Ramos (cell line): Measurements from ENCODE around the gene DERL2.
"Not testable (repeated sequence)": the region's sequence is repeated elsewhere in the genome, so short reads cannot be mapped to it uniquely, and the experiment has no call there.

Source experiments
- in situ Hi-C: fragments of 300-500 bp; cut with MboI; formaldehyde crosslinking; loops from one replicate; pipeline ENCODE4 v1.14.3; 2022; ENCODE audit warnings: low sequenced_read_pairs; ENCODE audit not compliant: unreplicated experiment

The DERL2 gene

DNA sequence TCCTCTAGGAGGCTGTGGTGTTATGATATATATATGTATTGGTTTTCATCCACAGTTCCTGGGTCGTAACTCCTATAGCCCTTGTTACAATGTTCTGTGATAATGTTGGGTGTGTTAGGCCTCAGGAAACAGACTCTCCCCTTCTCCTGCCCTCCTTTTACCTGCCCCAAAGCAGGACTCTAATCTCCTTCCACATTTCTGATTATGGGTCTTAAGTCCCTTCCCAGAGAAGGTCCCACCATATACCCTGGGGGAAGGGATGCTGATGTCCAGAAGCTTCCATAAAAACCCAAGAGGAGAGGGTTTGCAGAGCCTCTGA, 46.6 kb downstream of the DERL2 start:
- in situ Hi-C loops, result no loop called here

DNA sequence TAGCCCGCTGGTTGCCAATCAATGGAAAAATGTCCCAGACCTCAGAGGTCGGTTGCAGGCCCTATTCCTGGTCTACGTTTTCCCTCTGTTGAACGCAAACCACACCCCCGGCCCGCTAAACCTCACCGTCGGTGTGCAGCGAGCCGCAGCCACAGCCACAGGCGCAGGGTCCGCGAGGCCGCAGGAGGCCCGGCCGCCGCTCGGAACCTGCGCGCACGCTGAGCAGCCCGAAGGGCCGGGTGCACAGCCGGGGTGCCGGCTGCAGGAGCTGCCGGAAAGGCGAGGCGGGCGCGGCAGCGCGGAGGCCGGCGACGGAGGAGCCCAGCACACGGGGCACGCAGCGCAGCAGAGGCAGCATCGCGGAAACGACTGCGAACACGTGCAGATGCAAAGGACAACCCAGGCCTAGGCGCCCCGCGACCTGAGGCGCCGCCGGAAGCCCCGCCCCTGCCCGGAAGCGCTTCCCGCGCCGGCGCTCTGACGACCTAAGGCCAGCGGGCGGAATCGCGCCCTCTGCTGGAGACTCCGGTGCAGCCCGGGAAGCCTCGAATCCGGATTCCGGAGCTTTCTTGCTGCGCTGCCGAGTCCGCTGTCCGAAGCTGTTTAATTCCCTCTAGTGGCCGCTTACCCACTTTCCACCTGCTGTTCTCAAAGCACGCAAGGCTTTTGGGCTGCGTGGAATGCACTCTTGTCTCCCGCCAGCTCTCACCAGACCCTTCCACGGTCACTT, 47.1 kb downstream of the DERL2 start, which contains the start of gene C1QBP:
TSS of gene C1QBP (minus strand) at position 440 of the 730 bp plus-strand sequence. CDS start at position 358, 82 bp downstream.
- in situ Hi-C loops, result no loop called here

DNA sequence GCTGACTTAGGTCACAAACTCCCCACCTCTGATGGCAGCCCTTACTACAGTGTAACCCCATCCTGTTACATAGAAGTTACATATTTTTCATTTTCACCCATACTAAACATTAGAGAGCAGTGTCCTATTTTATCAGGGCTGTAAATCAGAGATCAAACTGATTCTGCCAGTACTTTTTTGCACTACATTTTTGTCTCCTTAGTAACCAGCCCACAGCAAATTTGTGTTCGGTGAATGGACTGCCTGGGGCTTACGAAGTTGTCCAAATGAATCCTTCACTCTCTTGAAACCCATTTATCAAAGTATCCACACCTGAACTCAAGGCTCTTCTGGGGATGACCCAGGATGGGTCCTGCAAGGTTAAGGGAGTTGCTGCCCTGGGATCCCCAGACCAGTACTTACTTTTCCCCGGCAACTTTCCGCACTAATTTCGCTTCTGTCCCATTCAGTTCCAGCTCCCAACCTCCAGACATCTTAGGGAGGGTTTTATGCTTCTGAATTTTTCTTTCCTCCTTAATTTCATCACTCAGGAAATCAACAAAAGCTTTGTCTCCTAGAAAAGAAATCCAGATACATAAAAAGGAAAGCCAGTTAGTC, 48.2 kb downstream of the DERL2 start:
- in situ Hi-C loops, result no loop called here

DNA sequence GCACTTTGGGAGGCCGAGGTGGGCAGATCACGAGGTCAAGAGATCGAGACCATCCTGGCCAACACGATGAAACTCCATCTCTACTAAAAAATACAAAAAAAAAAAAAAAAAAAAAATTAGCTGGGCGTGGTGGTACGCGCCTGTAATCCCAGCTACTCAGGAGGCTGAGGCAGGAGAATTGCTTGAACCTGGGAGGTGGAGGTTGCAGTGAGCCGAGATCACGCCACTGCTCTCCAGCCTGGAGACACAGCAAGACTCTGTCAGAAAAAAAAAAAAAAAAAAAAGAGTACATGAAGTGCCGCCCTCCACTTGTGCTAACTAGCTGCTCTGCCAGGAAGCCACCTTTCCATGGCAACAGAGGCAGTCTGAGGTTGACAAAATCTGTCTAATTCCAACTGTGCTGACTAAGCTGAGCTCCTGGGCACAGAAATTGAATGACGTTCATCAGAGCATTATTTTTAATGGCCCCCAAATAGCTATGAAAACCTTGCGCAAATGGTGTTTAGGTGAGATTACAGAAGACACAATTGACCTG, 50.1 kb downstream of the DERL2 start:
- in situ Hi-C loops, result not testable (repeated sequence)

DNA sequence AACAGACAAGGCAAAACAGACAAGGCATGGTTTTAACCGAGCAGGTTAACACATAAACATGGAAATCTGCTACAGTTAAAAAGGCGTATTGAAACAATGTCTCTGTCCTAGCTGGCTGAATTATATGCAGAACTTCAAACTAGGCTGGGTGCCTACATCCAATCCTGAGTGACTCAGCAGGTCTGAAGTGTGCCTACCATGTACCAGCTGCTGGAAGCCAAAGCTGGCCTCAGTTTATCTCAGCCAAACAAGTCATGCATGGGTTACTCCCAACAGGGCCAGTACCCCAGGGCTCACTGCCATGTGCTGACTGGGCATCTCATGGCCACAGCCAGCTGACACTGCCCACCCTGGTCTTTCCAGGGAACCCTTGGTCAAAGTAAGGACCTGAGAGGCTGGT, 51.0 kb downstream of the DERL2 start:
- in situ Hi-C loops, result no loop called here

DNA sequence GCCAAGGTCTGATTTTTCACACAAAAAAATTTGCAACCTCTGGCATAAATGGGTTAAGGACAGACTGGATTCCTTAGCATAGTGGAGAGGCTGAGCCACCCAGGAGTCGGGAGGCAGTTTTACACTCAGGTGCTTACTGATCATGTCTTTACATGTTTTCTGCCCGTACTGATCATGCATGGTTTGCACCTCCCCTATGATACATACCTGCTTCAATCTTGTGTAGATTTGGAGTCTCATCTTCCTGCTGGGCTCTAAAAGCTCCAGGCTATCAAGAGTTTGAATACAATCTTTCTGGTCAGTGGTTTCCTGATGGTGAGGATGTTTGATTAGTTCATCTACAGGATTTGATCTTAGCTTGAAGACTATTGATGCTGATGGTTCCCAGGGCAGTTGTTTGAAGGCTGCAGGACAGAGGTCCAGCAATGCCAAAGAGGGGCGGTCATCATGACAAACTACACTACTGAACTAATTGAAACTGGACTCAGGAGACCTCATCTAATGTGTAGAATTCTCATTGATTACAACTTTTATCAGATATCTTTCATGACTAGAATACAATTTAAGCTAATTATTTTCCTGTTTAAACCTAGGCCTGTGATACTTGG, 53.9 kb downstream of the DERL2 start:
- in situ Hi-C loops, result no loop called here

DNA sequence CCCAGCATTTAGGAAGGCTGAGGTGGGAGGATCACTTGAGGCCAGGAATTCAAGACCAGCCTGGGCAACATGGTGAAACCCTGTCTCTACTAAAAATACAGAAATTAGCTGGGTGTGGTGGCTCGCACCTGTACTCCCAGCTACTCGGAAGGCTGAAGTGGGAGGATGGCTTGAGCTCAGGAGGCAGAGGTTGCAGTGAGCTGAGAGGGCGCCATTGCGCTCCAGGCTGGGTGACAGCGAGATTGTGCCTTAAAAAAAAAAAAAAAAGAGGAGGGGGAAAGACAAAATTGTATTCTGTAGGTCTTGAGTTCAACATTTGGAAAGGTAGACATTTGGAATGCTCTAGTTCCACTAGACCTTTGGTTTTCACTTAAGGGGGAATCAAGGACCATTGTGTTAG, 54.7 kb downstream of the DERL2 start:
- in situ Hi-C loops, result not testable (repeated sequence)

DNA sequence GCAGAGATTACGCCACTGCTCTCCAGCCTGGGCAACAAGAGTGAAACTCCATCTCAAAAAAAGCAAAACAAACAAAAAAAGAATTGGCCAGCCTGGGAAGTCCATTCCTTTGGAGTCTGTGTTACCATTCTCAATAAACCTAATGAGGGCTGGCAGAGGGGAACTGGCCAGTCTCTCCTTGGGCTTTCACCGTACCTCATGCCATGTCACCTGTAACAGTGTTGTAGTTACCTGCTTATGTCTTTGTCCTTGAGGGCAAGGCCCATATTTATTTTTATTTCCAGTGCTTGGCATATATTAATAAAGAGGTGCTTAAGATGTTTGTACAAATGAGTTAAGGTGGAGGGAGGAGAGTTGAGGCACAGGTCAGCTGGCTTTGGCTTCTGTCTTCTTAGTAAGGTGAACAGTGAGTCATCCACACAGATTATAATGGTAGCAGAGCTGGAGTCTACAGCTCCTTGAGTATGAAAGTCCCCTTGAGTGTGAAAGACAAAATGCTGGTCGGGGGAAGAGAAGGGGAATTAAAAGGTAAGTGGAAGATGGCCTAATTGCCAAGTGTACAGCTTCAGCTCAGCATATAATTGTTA, 55.5 kb downstream of the DERL2 start:
- in situ Hi-C loops, result no loop called here

DNA sequence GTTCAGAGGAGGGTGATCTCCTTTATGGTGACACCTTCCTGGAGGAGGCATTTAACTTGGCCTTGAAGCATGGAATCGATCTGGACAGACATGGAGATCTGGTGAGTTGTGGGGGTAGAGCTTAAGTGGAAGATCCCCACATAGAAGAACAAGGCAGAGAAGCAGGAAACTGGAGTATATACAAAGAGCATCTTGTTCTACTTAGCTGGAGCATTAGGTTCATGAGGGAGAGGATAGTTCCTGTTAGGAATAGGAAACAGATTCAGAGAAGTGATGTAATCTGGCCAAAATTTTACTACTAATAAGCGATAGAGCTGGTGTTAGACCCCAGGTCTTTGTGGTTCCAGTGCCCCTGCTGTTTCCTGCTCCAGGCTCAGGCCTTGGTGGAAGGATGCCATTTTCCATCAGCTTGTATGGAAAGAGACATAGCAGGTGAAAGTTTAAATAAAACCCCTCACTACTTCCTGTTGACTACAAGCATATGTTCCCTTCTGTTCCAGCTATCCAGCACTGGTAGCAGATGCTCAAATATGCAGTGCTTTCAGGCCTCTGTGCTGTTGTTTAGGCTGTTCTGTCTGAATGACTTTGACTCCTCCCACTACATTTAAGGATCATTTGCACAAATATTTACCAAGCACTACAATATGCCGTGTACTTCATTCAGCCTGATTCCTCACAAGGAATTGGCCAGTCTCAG, 56.6 kb downstream of the DERL2 start:
- in situ Hi-C loops, result no loop called here

DNA sequence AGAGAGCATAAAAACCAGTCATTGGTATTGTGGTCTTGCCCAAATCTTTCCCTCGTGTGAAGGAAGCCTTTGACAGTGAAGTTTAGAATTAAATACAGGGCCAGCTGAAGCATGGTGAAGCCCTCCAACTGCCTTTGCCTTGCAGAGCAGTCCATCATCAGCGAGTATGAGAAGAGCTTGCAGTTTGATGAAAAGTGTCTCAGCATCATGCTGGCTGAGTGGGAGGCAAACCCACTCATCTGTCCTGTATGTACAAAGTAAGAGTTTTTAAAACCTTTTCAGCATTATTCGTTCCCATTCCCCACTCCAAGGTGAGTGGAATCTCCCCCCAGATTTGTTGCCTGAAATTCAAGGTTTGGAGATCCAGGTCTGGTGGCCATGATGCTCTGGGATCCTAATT, 60.2 kb downstream of the DERL2 start:
- in situ Hi-C loops, result no loop called here

DNA sequence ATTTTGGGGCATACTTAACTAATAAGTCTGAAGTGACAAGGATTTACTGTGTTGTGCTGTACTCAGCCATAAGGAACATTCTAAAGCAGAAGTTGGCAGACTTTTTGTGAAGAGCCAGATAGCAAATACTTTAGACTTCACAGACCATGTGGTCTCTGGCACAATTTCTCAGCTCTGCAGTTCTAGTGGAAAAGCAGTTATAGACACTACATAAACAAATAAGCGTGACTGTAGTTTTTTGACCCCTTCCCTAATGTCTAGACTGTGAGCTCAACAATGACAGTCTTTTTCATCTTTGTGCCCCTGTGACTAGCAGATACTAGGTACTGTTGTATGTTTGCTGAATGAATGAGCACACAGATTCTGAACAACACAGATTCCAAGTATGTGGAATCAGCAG, 61.1 kb downstream of the DERL2 start:
- in situ Hi-C loops, result no loop called here

DNA sequence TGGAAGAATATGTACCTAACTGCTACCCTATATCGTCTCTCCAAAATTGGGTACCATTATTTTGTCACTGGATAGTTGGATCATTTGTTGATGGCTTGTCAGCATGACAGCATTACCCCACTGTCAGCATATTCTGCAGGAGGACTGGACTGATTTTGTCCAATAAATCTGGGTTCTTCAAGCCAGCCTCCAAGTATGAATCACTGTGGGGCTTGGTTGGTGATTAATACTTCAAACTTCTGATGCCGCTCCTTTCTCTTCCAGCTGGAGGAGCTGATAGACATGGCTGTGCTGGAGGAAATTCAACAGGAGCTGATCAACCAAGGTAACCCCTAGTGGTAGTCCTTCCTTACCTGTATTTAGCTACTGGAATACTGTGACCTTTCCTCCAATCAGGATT, 63.5 kb downstream of the DERL2 start:
- in situ Hi-C loops, result no loop called here
